ENCODE data around the gene LCN10. TPM values are rescaled to one million over a fixed set of nuclear protein-coding genes. Genes with fewer than 3 reads are reported as not detected.

LCN10 gene
- total and polyA plus RNA-seq, 9 of the 15 experiments (the other 6 are each of a cell fraction or from before 2014, with no cell fraction given): 0.10 to 0.21 (median 0.14) TPM; not detected in 6

GRCh38 chr9:136726631-136727191 is 16.0 kb downstream of the LCN10 start (continued):
- TF ChIP-seq NKRF (IDR thresholded peaks at IDR 0.05; ENCODE audit: borderline replicate concordance): peak; percentile 63; the same call in 1 of the 2 replicates
- peak; percentile 64; the same call in 1 of the 2 replicates for TF ChIP-seq TFAP4 (CRISPR knock-in tag; IDR thresholded peaks at IDR 0.05; ENCODE audit: borderline replicate concordance)
- peak; percentile 45 for TF ChIP-seq GABPB1 (CRISPR knock-in tag; IDR thresholded peaks at IDR 0.05)
- TF ChIP-seq ZBTB9 (CRISPR knock-in tag; IDR thresholded peaks at IDR 0.05): peak; percentile 73
- TF ChIP-seq ZFPM2 (CRISPR knock-in tag; IDR thresholded peaks at IDR 0.05): no peak
- TF ChIP-seq ZSCAN29 (IDR thresholded peaks at IDR 0.05): peak; percentile 96
- no peak for TF ChIP-seq PCBP1 (IDR thresholded peaks at IDR 0.05; ENCODE audit: low read depth, low read length, poor library complexity, severe bottlenecking)
- no peak for TF ChIP-seq PBX2 (CRISPR knock-in tag; IDR thresholded peaks at IDR 0.05; ENCODE audit: low read depth)
- no peak for TF ChIP-seq PBX2 (tag; conservative IDR thresholded peaks at IDR 0.05; ENCODE audit: low read depth)
- TF ChIP-seq FOXA3 (CRISPR knock-in tag; conservative IDR thresholded peaks at IDR 0.05 in 1 of 2, IDR thresholded peaks at IDR 0.05 in 1 of 2): 0 out of 4 replicates have a peak, but pooled peaks of 1 of the 2 experiments have one; percentile 18
- TF ChIP-seq EHMT2 (IDR thresholded peaks at IDR 0.05): no peak
- TF ChIP-seq MCM7 (IDR thresholded peaks at IDR 0.05): no peak
- no peak for TF ChIP-seq CHD1 (IDR thresholded peaks at IDR 0.05; ENCODE audit: low read length)
- TF ChIP-seq GTF2A2 (tag; IDR thresholded peaks at IDR 0.05): no peak
- peak; percentile 31; the same call in 1 of the 2 replicates for TF ChIP-seq KLF1 (tag; IDR thresholded peaks at IDR 0.05)
- 0 out of 2 replicates have a peak, but pooled peaks have one; percentile 4 for TF ChIP-seq OTX1 (CRISPR knock-in tag; IDR thresholded peaks at IDR 0.05)
- no peak for TF ChIP-seq HBP1 (CRISPR knock-in tag; IDR thresholded peaks at IDR 0.05)
- TF ChIP-seq MNT (conservative IDR thresholded peaks at IDR 0.05): peak in 1 of 2 experiments; percentile 48; a peak in 2 of 4 replicates
